B cell (primary cell): ENCODE results near the gene MYMK. TPM values are rescaled to one million over a fixed set of nuclear protein-coding genes. Genes with fewer than 3 reads are reported as not detected.

Experiments used
- ATAC-seq: fragments of 200-7000 bp; cut with Tn5 transposase; one replicate; pipeline ENCODE4 v1.10.0; 2021; ENCODE audit warnings: low read depth, mild to moderate bottlenecking, moderate number of reproducible peaks, moderate library complexity
- CTCF ChIA-PET: fragments of 350-600 bp; sonication (Branson Sonifier 250); formaldehyde crosslinking; loops from one replicate; lab custom pipeline; 2021; ENCODE audit warnings: antibody characterized with exemption, inconsistent platforms; lab: Charles Lee
- POLR2A ChIA-PET: fragments of 350-600 bp; sonication (Branson Sonifier 250); formaldehyde crosslinking; loops from one replicate; lab custom pipeline; 2021; ENCODE audit warnings: antibody characterized with exemption; lab: Charles Lee
- DNase-seq: peaks from one replicate; pipeline ENCODE4 v3.0.0; 2013
- H2AFZ ChIP-seq: 2 replicates; pipeline ENCODE4 v1.6.1; 2012; ENCODE audit warnings: mild to moderate bottlenecking, low read depth, low read length; ENCODE audit not compliant: insufficient read depth, poor library complexity, severe bottlenecking
- H3K27ac ChIP-seq, 2 donors: 1 replicate in 1 of 2; 2 replicates in 1 of 2; pipeline ENCODE4 v1.5.1; 2012 to 2013; ENCODE audit warnings: low read length in 2 of 2, mild to moderate bottlenecking in 2 of 2, moderate library complexity in 1 of 2
- H3K27me3 ChIP-seq, 4 experiments: fragments of 200-600 bp in 1 of 4; sonication (generic) in 1 of 4; replicated peaks in 1 of 4; 1 replicate in 2 of 4; 2 replicates in 2 of 4; pipeline versions ENCODE4 v1.6.1 to v1.7.0; 2013 to 2016; ENCODE audit warnings: low read length in 3 of 4, mild to moderate bottlenecking in 2 of 4, mixed read lengths in 1 of 4, moderate library complexity in 1 of 4; ENCODE audit not compliant: insufficient read depth in 4 of 4, control insufficient read depth in 3 of 4; ENCODE audit errors: control extremely low read depth in 1 of 4
- H3K36me3 ChIP-seq, 2 experiments: replicated peaks in 1 of 2; 1 replicate in 1 of 2; 2 replicates in 1 of 2; pipeline versions ENCODE4 v1.6.1 to v1.7.1; 2013; ENCODE audit warnings: low read length in 1 of 2; ENCODE audit not compliant: insufficient read depth in 2 of 2, control insufficient read depth in 1 of 2; ENCODE audit errors: control extremely low read depth in 1 of 2, extremely low read depth in 1 of 2
- H3K4me1 ChIP-seq, 2 donors: fragments of 200-600 bp in 1 of 2; sonication (generic) in 1 of 2; 1 replicate in 1 of 2; 2 replicates in 1 of 2; pipeline versions ENCODE4 v1.5.1 to v1.6.1; 2013 to 2017; ENCODE audit warnings: low read length in 2 of 2; ENCODE audit not compliant: control insufficient read depth in 2 of 2, insufficient read depth in 2 of 2
- H3K4me2 ChIP-seq: replicated peaks from 2 replicates; pipeline ENCODE3; 2012; ENCODE audit warnings: mild to moderate bottlenecking, low read depth, low read length; ENCODE audit not compliant: poor library complexity, severe bottlenecking
- H3K4me3 ChIP-seq, 5 experiments: fragments of 200-600 bp in 1 of 5; sonication (generic) in 1 of 5; 1 replicate in 3 of 5; 2 replicates in 2 of 5; pipeline versions ENCODE4 v1.5.1 to v1.7.0; 2011 to 2016; ENCODE audit warnings: low read length in 4 of 5, mild to moderate bottlenecking in 4 of 5, low read depth in 2 of 5, control low read depth in 1 of 5, moderate library complexity in 1 of 5; ENCODE audit not compliant: insufficient read depth in 1 of 5; ENCODE audit errors: control extremely low read depth in 1 of 5, extremely low read depth in 1 of 5
- H3K79me2 ChIP-seq: fragments of 200-600 bp; sonication (generic); one replicate; pipeline ENCODE4 v1.6.0; 2016; ENCODE audit warnings: low read length; ENCODE audit not compliant: control insufficient read depth, insufficient read depth
- H3K9ac ChIP-seq: fragments of 200-600 bp; sonication (generic); 2 replicates; pipeline ENCODE4 v1.6.1; 2017; ENCODE audit warnings: mild to moderate bottlenecking, low read length, moderate library complexity
- H3K9me3 ChIP-seq, 3 donors: one replicate each; pipeline versions ENCODE4 v1.6.1 to v1.7.1; 2013; ENCODE audit warnings: low read length in 2 of 3; ENCODE audit not compliant: control insufficient read depth in 2 of 3, insufficient read depth in 1 of 3; ENCODE audit errors: control extremely low read depth in 1 of 3
- H4K20me1 ChIP-seq: 2 replicates; pipeline ENCODE4 v1.6.0; 2012; ENCODE audit warnings: mild to moderate bottlenecking, low read length; ENCODE audit not compliant: insufficient read depth, control insufficient read depth, poor library complexity, severe bottlenecking
- H3K27ac Mint-ChIP-seq: one replicate; pipeline ENCODE4 v1.8.0; 2021; ENCODE audit warnings: mixed read lengths
- H3K27me3 Mint-ChIP-seq: one replicate; pipeline ENCODE4 v1.8.0; 2021; ENCODE audit warnings: mixed read lengths
- H3K4me1 Mint-ChIP-seq: one replicate; pipeline ENCODE4 v1.8.0; 2021; ENCODE audit warnings: mixed read lengths
- H3K4me3 Mint-ChIP-seq: one replicate; pipeline ENCODE4 v1.8.0; 2021; ENCODE audit warnings: mixed read lengths
- H3K9me3 Mint-ChIP-seq: one replicate; pipeline ENCODE4 v1.8.0; 2022; ENCODE audit warnings: mixed read lengths; ENCODE audit not compliant: insufficient read depth
- CTCF ChIP-seq: fragments of 200-600 bp; IDR thresholded peaks from one replicate; pipeline ENCODE4 v1.8.0; 2022; ENCODE audit warnings: antibody characterized with exemption, mild to moderate bottlenecking
- EZH2 ChIP-seq: IDR thresholded peaks from 2 replicates; pipeline ENCODE4 v1.6.1; 2012; ENCODE audit warnings: borderline replicate concordance, low read depth, mild to moderate bottlenecking, moderate library complexity, low read length; ENCODE audit not compliant: insufficient read depth, poor library complexity, severe bottlenecking
- WGBS: methylation state at CpG from one replicate; pipeline ENCODE4 v1.1.5; 2013; ENCODE audit warnings: missing lambda C conversion rate; ENCODE audit not compliant: insufficient coverage; 5-methylcytosine and 5-hydroxymethylcytosine counted together
- intact Hi-C: fragments of 100-400 bp; cut with micrococcal nuclease; formaldehyde crosslinking; loops from one replicate; pipeline ENCODE4 v1.10.0; 2022
- polyA plus RNA-seq: library from polyadenylated mRNA; depleted of rRNA; stranded (reverse); fragments of >200 nt; gene quantifications from 2 replicates; pipeline ENCODE4 v1.2.3, GENCODE V29; 2012
- total RNA-seq, 2 donors: library from RNA; stranded (reverse); fragments of 120-200 nt in 1 of 2; gene quantifications; 1 replicate in 1 of 2; 2 replicates in 1 of 2; pipeline versions ENCODE4 v1.2.3 to v1.2.4, GENCODE V29; 2013 to 2022

Gene MYMK
- total and polyA plus RNA-seq, 2 donors (not counting 1 experiment from before 2014, with no cell fraction given), result not detected

DNA sequence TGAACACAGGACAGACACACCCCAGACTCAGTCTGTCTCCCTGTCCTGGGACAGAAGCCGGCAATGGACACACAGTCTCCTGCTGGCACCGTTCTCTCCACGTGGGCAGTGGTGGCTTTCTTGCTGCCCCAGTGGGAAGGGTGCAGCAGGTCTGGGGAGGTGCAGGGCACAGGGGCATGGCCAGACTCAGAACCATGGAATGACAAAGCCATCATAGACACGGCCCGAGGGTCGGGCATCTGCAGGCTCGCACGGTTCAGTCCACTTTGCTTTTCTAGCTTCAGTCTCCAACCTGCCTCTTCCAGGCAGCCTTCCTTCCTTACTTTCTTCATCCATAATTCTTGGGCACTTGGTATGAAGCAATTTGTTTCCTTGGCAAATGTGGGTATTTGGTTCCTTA is 16.7 kb downstream of the MYMK start:
- WGBS, result 85% methylated on average over 7 of the region's 8 CpGs
- Histone ChIP-seq H3K9me3 (peaks cover 0 to 8% (median 0%) of the 10 kb centered on the region in 3 donors), H3K36me3 (no peaks in the 10 kb centered on the region), H3K79me2 (no peaks in the 10 kb centered on the region), H4K20me1 (no peaks in the 10 kb centered on the region), H3K27me3 (peaks cover 0 to 13% (median 1%) of the 10 kb centered on the region in 4 experiments), H3K4me2 (no peak overlapping the region), H3K9ac (no peak overlapping the region), H2AFZ (no peak overlapping the region), H3K4me3 (no peak overlapping the region), H3K27ac (no peak overlapping the region), H3K4me1 (peaks cover 0 to 4% of the 10 kb centered on the region in 2 donors)
- POLR2A ChIA-PET, result no interaction called here
- Mint-ChIP-seq H3K27me3 (peaks cover 15% of the 10 kb centered on the region), H3K9me3 (no peaks in the 10 kb centered on the region), H3K4me3 (no peak overlapping the region), H3K4me1 (no peaks in the 10 kb centered on the region), H3K27ac (no peak overlapping the region)
- ATAC-seq (no peak), DNase-seq (no peak)
- CTCF ChIA-PET, result no interaction called here
- no peak for TF ChIP-seq EZH2
- intact Hi-C loops, result no loop called here

- H3K36me3 ChIP-seq, result no peaks in the 10 kb centered on the region
- DNase-seq (no peak), ATAC-seq (no peak)
- no peak overlapping the region for H2AFZ ChIP-seq
- 93% methylated on average over 21 of the region's 24 CpGs for WGBS
- TF ChIP-seq CTCF (no peak), EZH2 (no peak)
- ChIA-PET POLR2A (no interaction called here), CTCF (no interaction called here)
- no peaks in the 10 kb centered on the region for H3K4me1 Mint-ChIP-seq
- H3K9ac ChIP-seq, result no peak overlapping the region
- no peak overlapping the region for H3K4me2 ChIP-seq
- no peak overlapping the region for H3K27ac ChIP-seq
- H3K4me3 ChIP-seq, result no peak overlapping the region
- H3K4me1 ChIP-seq, result peaks cover 0 to 4% of the 10 kb centered on the region in 2 donors
- no peak overlapping the region for H3K4me3 Mint-ChIP-seq
- peaks cover 15% of the 10 kb centered on the region for H3K27me3 Mint-ChIP-seq
- no peak overlapping the region for H3K27ac Mint-ChIP-seq
- no peaks in the 10 kb centered on the region for H4K20me1 ChIP-seq
- H3K79me2 ChIP-seq, result no peaks in the 10 kb centered on the region
- peaks cover 0 to 6% (median 2%) of the 10 kb centered on the region in 3 donors for H3K9me3 ChIP-seq
- intact Hi-C loops, result no loop called here
- peaks cover 0 to 13% (median 1%) of the 10 kb centered on the region in 4 experiments for H3K27me3 ChIP-seq
- H3K9me3 Mint-ChIP-seq, result peaks cover 2% of the 10 kb centered on the region
These were observed 17.4 kb downstream of the MYMK start for GRCh38 chr9:133507246-133507965.
